Activated naive CD4-positive, alpha-beta T cell (primary cell): ENCODE results near the gene OLIG2.

ENCODE experiments used
- DNase-seq, 4 experiments: peaks; one replicate each; lab custom pipeline; 2025; lab: John Stamatoyannopoulos, UW

Gene OLIG2

GRCh38 chr21:33025489-33026442, at the start of gene OLIG2:
TSS of gene OLIG2 (plus strand) at chr21:33025935. CDS start at chr21:33026863, 928 bp downstream.
- no peak for DNase-seq

DNA sequence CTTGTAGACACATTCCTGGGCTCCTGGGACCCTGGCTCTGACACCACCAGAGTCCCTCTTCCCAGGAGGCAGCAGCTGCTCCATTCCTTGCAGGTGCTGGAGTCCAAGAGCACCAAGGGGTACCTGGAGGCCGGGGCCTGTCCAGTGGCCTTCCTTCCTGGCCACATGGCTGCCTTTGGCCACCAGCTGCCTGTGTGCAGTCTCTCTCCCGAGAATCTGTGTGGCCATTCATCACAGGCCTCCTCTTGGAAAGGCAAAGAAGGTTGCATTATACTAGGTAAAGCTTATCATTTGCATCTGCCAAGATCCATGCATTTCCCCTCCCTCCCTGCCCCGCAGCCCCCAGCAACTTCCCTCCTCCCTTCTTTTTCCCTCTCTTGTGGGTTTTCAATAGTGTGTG, 48.9 kb upstream of the OLIG2 start:
- DNase-seq = no peak

- no peak for DNase-seq
These were observed 48.5 kb upstream of the OLIG2 start for GRCh38 chr21:32977216-32977615.

GRCh38 chr21:32978331-32979270, 47.1 kb upstream of the OLIG2 start:
- DNase-seq = no peak

DNA sequence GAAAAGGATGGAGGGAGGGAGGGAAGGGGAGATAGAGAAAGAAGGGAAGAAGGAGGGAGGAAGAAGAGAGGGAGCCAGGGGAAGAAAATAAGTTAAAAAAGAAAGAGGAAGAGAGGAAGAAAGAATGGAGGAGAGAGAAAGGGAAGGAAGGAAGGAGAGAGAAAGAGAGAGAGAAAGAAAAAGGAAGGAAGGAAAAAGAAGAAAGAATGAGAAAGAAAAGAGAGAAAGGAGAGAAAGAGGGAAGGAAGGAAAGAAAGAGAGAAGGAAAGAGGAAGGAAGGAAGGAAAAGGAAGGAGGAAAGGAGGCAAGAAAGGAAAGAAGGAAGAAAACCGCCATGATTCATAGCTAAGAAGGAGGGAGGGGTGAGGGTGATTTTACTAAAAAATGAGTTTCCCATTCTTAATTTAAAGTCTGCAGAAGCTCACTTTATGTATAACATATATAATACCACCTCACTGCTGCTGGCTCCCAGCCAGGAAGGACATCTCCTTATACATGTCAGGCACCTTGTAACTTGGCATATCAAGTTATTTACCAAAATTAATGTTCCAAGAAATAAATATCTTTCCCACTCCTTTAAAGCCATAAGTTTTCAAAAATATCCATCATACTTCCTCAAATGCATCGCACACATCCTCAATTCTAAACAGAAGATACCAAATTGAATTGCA, 46.0 kb upstream of the OLIG2 start:
- DNase-seq = no peak

- no peak for DNase-seq
These were observed 44.6 kb upstream of the OLIG2 start for GRCh38 chr21:32981096-32981495.

DNA sequence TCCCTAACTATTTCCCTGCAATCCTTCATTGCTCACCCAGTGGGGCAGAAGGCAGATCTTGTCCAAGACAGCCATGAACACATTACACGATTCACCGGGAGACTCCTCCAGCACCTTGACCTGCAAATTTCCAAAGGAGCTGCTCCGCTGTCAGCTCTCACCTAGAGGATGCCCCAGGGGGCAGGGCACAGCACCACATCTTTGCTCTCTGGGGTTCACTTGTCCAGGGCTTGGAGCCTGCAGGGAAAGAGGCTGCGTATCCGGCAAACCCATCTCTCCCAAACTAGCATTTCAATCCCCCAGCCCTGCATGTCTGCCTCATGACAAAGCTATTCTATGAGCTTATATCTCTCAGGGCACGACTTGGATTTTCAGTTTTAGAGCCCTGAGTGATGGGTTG, 35.1 kb upstream of the OLIG2 start:
- no peak for DNase-seq

- DNase-seq = no peak
These were observed 34.4 kb upstream of the OLIG2 start for GRCh38 chr21:32991361-32991760.

DNA sequence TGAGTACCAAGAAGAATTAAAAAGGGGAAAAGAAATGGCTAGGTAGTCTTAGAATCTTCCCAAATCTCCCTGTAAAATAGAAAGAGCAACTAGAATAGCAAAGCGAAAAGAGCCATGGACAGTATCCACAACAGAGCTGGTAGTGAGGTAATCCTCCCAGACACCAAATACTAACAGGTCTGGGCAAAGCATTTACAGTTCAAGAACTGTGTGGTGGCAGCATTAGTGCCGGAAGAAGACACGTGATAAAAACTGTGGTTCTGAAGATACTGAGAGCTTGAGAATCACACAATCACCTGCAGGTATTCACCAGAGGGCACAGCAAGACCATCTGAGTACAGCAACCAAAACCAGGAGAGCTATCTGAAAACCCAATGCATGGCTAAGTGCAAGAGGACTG, 31.8 kb upstream of the OLIG2 start:
- DNase-seq = no peak

- no peak for DNase-seq
These were observed 31.4 kb upstream of the OLIG2 start for GRCh38 chr21:32994305-32994704.

- DNase-seq = no peak
These were observed 18.0 kb upstream of the OLIG2 start for GRCh38 chr21:33007747-33008146.

DNA sequence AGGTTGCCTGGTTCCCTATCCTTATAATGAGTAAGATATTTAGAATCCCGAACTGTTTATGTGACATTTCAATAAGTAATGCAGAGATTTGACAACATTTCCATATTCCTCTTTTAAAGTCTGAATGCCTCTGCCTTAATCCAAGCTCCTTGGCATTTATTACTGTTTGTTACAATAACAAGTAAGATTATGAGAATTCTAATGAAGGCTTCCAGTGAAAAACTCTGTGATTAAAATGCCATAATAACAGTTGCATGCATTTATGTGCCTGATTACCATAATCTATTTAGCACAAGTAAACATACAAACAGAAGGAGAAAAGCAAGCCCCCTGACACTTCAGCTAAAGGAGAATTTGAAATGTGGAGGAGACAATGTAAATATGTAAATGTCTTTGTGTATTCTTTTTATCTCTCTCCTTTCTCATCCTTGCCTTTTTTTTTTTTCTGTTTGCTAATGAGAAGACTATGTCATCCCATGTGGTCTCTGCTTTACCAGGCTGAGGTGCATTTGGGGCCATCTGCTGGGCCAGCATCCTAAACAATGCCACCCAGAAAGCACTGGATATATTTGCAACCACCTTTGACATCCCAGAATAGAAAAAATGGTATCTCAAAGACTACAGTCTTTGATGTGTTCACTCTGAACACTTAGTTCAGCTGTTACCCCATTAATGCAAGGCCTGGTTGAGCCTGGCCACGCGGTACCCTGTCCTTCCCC, 17.2 kb upstream of the OLIG2 start:
- no peak for DNase-seq

- DNase-seq = no peak
These were observed 14.8 kb upstream of the OLIG2 start for GRCh38 chr21:33010931-33011330.

GRCh38 chr21:33011462-33011861, 14.3 kb upstream of the OLIG2 start:
- DNase-seq = no peak

DNA sequence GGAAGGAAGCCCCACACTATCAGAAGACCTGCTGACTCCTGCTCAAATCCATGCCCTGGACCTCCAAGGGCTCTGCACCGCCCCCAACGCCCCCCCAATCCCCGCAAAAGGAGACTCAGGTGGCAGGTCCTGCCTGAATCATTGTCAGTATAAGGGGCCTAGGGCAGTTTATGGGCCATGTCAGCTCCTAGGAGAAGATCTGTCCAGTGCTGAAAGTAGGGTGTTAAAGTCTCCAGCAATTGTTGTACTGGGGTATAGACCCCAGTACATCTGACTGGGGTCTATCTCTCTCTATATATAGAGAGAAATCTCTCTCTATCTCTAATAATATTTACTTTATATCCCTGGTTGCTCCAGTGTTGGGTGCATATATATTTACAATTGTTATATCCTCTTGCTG, 12.1 kb upstream of the OLIG2 start:
- DNase-seq = no peak

GRCh38 chr21:33014331-33014730, 11.4 kb upstream of the OLIG2 start:
- DNase-seq = no peak

DNA sequence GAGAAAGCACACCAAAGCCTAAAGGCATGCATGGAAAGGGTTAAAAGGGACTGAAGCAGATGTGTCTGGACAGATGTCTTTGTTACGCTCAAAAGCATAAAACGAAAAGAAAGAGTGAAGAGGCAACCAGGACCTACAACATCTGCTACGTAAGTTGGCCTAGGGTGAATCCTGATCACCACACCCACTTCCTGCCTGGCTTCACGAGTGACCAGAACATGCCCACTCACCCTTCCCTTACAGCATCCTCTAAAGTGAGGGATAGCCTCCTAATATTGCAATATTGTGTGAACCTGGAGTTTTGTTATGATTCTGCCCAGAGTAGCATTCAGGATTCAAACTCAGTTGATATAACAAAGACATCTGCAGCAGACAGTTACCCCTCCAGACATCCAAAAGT, 10.6 kb upstream of the OLIG2 start:
- no peak for DNase-seq

DNA sequence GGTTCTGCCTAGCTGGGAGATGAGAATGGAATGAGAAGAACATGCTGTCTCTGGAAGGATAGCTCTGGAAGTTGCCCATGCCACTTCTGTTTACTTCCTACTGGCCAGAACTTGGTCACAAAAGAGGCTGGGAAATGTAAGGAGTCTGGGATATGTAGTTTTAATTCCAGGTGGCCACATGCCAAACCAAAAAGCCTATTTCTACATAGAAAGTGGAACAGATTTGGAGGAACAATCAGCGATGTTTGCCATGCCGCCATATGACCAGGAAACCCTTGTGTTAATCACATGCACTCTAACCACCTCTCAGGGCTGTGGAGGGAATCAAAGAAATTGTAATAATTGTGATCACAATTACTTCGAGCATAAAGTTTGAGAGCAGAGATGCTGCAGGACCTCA, 10.0 kb upstream of the OLIG2 start:
- DNase-seq = no peak

DNA sequence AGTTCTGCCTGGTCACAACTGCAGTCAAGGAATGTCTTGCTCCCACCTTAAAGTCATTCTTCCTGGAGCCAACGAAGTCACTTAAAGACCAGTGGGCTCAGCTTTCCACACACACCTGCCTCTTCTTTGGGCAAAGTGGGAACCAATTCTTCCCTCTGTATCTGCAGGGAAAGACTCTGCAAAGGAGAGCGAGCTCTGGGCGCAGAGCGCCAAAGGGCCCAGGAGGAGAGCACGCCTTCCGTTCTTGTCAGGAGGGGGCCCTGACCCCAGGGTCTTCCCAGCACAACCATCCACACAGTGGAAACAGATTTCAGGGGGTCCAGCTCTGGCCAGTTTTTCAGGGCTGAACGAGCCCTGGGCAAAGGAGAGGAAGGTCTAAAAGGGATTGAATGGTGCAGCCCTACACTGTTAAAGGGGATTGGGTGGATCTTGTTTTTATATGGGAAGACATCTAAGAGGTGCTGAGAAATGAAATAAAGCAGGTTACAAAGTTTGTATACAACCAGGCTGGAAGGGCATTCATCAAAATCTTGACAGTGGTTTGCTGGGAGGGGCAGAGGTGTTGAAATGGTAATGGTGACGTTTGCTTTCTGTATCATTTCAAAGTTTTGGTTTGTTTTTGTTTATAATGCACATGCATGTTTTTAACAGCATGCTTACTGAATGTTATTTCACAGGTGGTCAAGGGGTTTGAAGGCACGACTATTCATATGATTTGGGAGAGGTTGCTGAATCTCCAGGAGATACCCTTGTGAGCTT, 6.8 kb upstream of the OLIG2 start:
- DNase-seq = no peak

DNA sequence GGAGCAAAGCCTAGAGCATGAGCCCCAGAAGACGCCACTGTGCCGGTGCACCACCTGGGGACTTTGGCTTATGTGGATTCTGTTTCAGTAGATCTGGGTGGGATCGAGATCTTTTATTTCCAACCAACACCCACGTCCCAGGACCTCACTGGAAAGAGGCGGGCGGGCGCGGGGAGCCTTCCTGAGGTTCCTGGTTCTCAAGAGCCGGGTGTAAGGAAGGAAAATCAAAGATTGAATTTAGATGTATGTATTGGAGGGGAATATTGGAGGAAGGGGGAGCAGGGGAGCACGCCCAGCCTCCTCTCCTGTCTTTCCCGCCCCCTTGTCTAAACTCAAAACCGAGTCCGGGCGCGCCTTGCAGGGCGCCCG, 6.2 kb upstream of the OLIG2 start:
- DNase-seq = no peak
